Gastroesophageal sphincter (tissue), 2 donors: ENCODE data around the gene GBE1.

ENCODE experiments used
- POLR2A ChIP-seq, 2 donors: fragments of 450-650 bp; IDR thresholded peaks; one replicate each; pipeline ENCODE4 v1.6.1; 2017; ENCODE audit warnings: antibody characterized with exemption in 2 of 2, mild to moderate bottlenecking in 2 of 2, moderate library complexity in 1 of 2
- POLR2AphosphoS5 ChIP-seq: sonication (generic); formaldehyde crosslinking; IDR thresholded peaks from one replicate; pipeline ENCODE4 v1.6.1; 2017; ENCODE audit warnings: antibody characterized with exemption

DNA sequence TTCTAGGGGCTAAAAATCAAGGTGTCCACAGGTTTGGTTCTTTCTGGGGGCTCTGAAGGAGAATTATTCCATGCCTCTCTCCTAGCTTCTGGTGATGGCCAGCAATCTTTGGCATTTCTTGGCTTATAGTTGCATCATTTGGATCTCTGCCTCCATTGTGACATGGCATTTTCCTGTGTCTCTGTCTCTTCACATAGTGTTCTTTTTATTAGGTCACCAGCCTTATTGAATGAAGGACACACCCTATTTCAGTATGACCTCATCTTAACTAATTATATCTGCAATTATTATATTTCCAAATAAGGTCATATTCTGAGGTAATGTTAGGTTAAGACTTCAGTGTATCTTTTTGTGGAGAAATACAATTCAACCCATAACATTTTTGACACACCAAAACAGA, 3.2 kb upstream of the GBE1 start:
- TF ChIP-seq POLR2A (IDR thresholded peaks at IDR 0.05) = no peak
- TF ChIP-seq POLR2AphosphoS5 = no peak
